ENCODE results near the gene SEMA4B. TPM values are rescaled to one million over a fixed set of nuclear protein-coding genes. Genes with fewer than 3 reads are reported as not detected.

Gene SEMA4B
- total RNA-seq, 1 experiment from 2014 or later: 32.5 TPM

- H3K4ac ChIP-seq (ENCODE audit: low read depth, low read length): no peak overlapping the region
- Mint-ChIP-seq H3K4me1 (peaks cover 17 to 21% of the 10 kb centered on the region in 2 experiments), H3K36me3 (ENCODE audit: insufficient read depth in 1 of 3, low read depth in 3 of 3) (no peaks in the 10 kb centered on the region; a peak in 1 of 7 replicates), H3K9me3 (no peaks in the 10 kb centered on the region), H3K27me3 (ENCODE audit: low read depth) (peaks cover 4% of the 10 kb centered on the region), H3K27ac (peak overlapping the region; percentile 19 to 94 (median 45); a peak in 4 of 7 replicates), H3K4me3 (peak overlapping the region; percentile 79 to 84)
- H2AFZ ChIP-seq (ENCODE audit: low read length): no peak overlapping the region
- no peak overlapping the region for H2BK120ac ChIP-seq (ENCODE audit: low read depth, low read length, poor library complexity, severe bottlenecking)
- no peak for DNase-seq
- H3K14ac ChIP-seq (ENCODE audit: insufficient read depth, low read length): no peak overlapping the region
- H2AK5ac ChIP-seq (ENCODE audit: insufficient read length, low read length): no peak overlapping the region
- H3K27ac ChIP-seq (ENCODE audit: insufficient read length, low read depth, low read length): no peak overlapping the region
- no peak overlapping the region for H3K23ac ChIP-seq (ENCODE audit: insufficient read length, low read depth, low read length)
- peaks cover 6% of the 10 kb centered on the region; the same call in 1 of the 2 replicates for H3K4me1 ChIP-seq (ENCODE audit: insufficient read depth, low read length)
- H2BK5ac ChIP-seq (ENCODE audit: insufficient read length, low read length): no peak overlapping the region
- H3K56ac ChIP-seq (ENCODE audit: insufficient read length, low read depth, low read length): no peak overlapping the region
- no peaks in the 10 kb centered on the region; the same call in 1 of the 2 replicates for H3K79me2 ChIP-seq (ENCODE audit: insufficient read depth, low read length)
- peaks cover 13% of the 10 kb centered on the region for H3K23me2 ChIP-seq (ENCODE audit: insufficient read length, low read depth, low read length, poor library complexity, severe bottlenecking)
- no peak overlapping the region for H2BK15ac ChIP-seq (ENCODE audit: low read depth, low read length)
- no peaks in the 10 kb centered on the region for H4K20me1 ChIP-seq (ENCODE audit: control insufficient read depth, insufficient read depth, insufficient read length)
- H3K9ac ChIP-seq (ENCODE audit: extremely low read depth, insufficient read length, low read length): peak overlapping the region; percentile 34
- no peak overlapping the region for H4K91ac ChIP-seq (ENCODE audit: insufficient read length, low read depth, low read length)
- H2BK12ac ChIP-seq (ENCODE audit: insufficient read length, low read depth, low read length): no peak overlapping the region
- no peak overlapping the region for H4K8ac ChIP-seq (replicated peaks; ENCODE audit: insufficient read length, low read depth, low read length)
- WGBS (ENCODE audit: extremely low coverage, insufficient read length, low lambda C conversion rate): no CpG with 5 or more reads among the region's 24 CpGs
- H3T11ph ChIP-seq (ENCODE audit: low read length): no peak overlapping the region
- no peaks in the 10 kb centered on the region for H3K9me3 ChIP-seq (ENCODE audit: control insufficient read depth, low read depth, low read length)
- no peak overlapping the region for H4K5ac ChIP-seq (ENCODE audit: insufficient read length, low read depth, low read length)
- peak overlapping the region; percentile 41 for H3K18ac ChIP-seq (ENCODE audit: insufficient read length, low read depth, low read length)
- peaks cover 13% of the 10 kb centered on the region for H3K79me1 ChIP-seq (ENCODE audit: insufficient read depth, low read depth, low read length, poor library complexity, severe bottlenecking)
- H3K27me3 ChIP-seq (ENCODE audit: insufficient read depth, low read length): no peaks in the 10 kb centered on the region; the same call in 1 of the 2 replicates
- no peak for TF ChIP-seq CTCF (conservative IDR thresholded peaks at IDR 0.05)
- H3K4me2 ChIP-seq (ENCODE audit: insufficient read depth, insufficient read length, low read length): peak overlapping the region; percentile 31
- no peak overlapping the region for H2BK20ac ChIP-seq (ENCODE audit: low read depth, low read length, poor library complexity, severe bottlenecking)
Observed at GRCh38 chr15:90200534-90201129, 498 bp upstream of the SEMA4B start.

All from H9 (cell line).